Esophagus squamous epithelium (tissue), 4 donors: Measurements from ENCODE around the gene NCAPH2.

Experiments used
- CTCF ChIP-seq, 6 experiments: fragments of 450-650 bp in 4 of 6; fragments of 200-600 bp in 2 of 6; sonication (generic) in 2 of 6; IDR thresholded peaks; one replicate each; pipeline ENCODE4 v1.5.1; 2016 to 2019; ENCODE audit warnings: antibody characterized with exemption in 6 of 6, mild to moderate bottlenecking in 4 of 6, moderate library complexity in 4 of 6
- POLR2A ChIP-seq, 4 donors: fragments of 450-650 bp; IDR thresholded peaks; one replicate each; pipeline ENCODE4 v1.6.1; 2017; ENCODE audit warnings: antibody characterized with exemption in 4 of 4, mild to moderate bottlenecking in 4 of 4, moderate library complexity in 3 of 4

- peak in 3 of 4 donors; percentile 7 to 93 (median 47) for TF ChIP-seq POLR2A (IDR thresholded peaks at IDR 0.05)
- peak in 2 of 6 experiments; percentile 2 to 15 for TF ChIP-seq CTCF (IDR thresholded peaks at IDR 0.05)
These were observed 22.0 kb downstream of the NCAPH2 start, which contains the start of gene TYMP for GRCh38 chr22:50529897-50530579.
